Measurements from ENCODE around the gene FBXL16. TPM values are rescaled to one million over a fixed set of nuclear protein-coding genes. Genes with fewer than 3 reads are reported as not detected.

Gene FBXL16
- total and polyA plus RNA-seq, 9 of the 15 experiments (the other 6 are each of a cell fraction or from before 2014, with no cell fraction given), result 0.21 to 8.2 (median 1.7) TPM

DNA sequence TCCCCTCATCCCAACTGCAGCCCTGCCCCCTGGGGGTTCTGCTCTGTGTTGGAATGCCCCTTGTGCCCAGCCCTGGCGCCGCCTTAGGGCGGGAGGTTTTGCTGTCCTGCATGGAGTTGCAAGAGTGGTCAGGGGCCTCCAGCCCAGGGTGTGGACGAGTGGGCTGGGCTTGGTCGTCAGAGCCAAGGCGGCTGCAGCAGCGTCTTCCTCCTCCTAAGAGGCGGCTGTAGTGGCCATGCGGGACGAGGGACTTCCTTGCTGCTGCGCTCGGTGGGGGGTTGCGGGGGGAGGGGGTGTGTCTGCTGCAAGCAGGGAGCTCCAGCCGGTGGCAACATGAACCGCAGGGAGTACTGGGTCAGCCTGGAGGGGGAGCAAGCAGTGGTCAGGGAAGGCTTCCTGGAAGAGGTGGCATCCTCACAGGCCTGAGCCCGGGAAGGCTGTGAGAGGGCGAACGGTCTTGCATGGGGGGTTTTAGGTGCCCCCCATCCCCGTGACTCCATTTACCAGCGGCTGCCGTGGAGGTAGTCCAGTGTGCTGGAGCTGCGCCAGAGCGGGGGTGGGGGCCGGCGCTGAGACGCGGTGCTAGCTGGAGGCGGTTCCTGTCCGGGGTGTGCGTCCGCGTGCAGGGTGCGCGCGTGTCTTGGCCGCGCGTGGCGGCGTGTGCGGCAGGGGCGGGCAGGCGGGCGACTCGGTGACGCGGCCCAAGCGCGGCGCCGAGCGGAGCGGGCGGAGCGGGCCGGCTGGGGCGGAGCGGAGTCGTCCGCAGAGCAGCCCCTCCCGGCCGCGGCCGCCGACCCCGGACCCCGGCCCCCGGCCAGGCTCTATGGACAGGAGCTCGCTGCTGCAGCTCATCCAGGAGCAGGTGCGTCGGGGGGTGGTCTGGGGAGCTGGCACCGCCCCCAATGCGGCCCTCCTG is 30.4 kb downstream of the FBXL16 start, which contains the start of gene RHBDL1 (continued):
- no peak for TF ChIP-seq PREB (CRISPR knock-in tag; IDR thresholded peaks at IDR 0.05)
- no peak for TF ChIP-seq PTRF (tag; IDR thresholded peaks at IDR 0.05)
- TF ChIP-seq ZNF143 (CRISPR knock-in tag; IDR thresholded peaks at IDR 0.05), result no peak
- TF ChIP-seq NR2C1 (IDR thresholded peaks at IDR 0.05), result no peak
- no peak for TF ChIP-seq NR2C1 (tag; IDR thresholded peaks at IDR 0.05)
- no peak for TF ChIP-seq ZHX1 (conservative IDR thresholded peaks at IDR 0.05; ENCODE audit: low read length)
- TF ChIP-seq THAP7 (CRISPR knock-in tag; IDR thresholded peaks at IDR 0.05), result peak; percentile 44; the same call in 1 of the 2 replicates
- TF ChIP-seq, protein P1, sequence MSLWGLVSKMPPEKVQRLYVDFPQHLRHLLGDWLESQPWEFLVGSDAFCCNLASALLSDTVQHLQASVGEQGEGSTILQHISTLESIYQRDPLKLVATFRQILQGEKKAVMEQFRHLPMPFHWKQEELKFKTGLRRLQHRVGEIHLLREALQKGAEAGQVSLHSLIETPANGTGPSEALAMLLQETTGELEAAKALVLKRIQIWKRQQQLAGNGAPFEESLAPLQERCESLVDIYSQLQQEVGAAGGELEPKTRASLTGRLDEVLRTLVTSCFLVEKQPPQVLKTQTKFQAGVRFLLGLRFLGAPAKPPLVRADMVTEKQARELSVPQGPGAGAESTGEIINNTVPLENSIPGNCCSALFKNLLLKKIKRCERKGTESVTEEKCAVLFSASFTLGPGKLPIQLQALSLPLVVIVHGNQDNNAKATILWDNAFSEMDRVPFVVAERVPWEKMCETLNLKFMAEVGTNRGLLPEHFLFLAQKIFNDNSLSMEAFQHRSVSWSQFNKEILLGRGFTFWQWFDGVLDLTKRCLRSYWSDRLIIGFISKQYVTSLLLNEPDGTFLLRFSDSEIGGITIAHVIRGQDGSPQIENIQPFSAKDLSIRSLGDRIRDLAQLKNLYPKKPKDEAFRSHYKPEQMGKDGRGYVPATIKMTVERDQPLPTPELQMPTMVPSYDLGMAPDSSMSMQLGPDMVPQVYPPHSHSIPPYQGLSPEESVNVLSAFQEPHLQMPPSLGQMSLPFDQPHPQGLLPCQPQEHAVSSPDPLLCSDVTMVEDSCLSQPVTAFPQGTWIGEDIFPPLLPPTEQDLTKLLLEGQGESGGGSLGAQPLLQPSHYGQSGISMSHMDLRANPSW (CRISPR knock-in tag; IDR thresholded peaks at IDR 0.05), result no peak
- TF ChIP-seq DACH1 (IDR thresholded peaks at IDR 0.05; ENCODE audit: partially characterized antibody), result peak; percentile 65
- TF ChIP-seq, protein P2, sequence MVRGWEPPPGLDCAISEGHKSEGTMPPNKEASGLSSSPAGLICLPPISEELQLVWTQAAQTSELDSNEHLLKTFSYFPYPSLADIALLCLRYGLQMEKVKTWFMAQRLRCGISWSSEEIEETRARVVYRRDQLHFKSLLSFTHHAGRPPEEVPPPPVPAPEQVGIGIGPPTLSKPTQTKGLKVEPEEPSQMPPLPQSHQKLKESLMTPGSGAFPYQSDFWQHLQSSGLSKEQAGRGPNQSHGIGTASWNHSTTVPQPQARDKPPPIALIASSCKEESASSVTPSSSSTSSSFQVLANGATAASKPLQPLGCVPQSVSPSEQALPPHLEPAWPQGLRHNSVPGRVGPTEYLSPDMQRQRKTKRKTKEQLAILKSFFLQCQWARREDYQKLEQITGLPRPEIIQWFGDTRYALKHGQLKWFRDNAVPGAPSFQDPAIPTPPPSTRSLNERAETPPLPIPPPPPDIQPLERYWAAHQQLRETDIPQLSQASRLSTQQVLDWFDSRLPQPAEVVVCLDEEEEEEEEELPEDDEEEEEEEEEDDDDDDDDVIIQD (CRISPR knock-in tag; IDR thresholded peaks at IDR 0.05), result no peak
- no peak; the same call in none of the 2 replicates for TF ChIP-seq RB1 (IDR thresholded peaks at IDR 0.05; ENCODE audit: low read depth)
- no peak for TF ChIP-seq SP2 (IDR thresholded peaks at IDR 0.05; ENCODE audit: extremely low read depth, low read depth, low read length, poor library complexity, severe bottlenecking)
- no peak for TF ChIP-seq HDAC8 (tag; IDR thresholded peaks at IDR 0.05)
- TF ChIP-seq ZNF274 (IDR thresholded peaks at IDR 0.05; ENCODE audit: borderline replicate concordance, low read depth, low read length), result no peak
- TF ChIP-seq ETV1 (tag; conservative IDR thresholded peaks at IDR 0.05; ENCODE audit: low read depth), result peak; percentile 21; the same call in 1 of the 2 replicates
- no peak for TF ChIP-seq SRSF7 (optimal IDR thresholded peaks at IDR 0.05; ENCODE audit: low read depth, low read length)
- 0 out of 2 replicates have a peak, but pooled peaks have one; percentile 49 for TF ChIP-seq TOE1 (IDR thresholded peaks at IDR 0.05; ENCODE audit: borderline replicate concordance)
- TF ChIP-seq TOE1 (CRISPR knock-in tag; IDR thresholded peaks at IDR 0.05; ENCODE audit: borderline replicate concordance, low read depth), result 0 out of 2 replicates have a peak, but pooled peaks have one; percentile 59

All from K562 (cell line).